H1 (cell line): ENCODE data around the gene RALA. TPM values are rescaled to one million over a fixed set of nuclear protein-coding genes. Genes with fewer than 3 reads are reported as not detected.

Experiments
- CTCF ChIA-PET: fragments of 300-600 bp; sonication (Branson Sonifier 250); formaldehyde crosslinking; loops from one replicate; lab custom pipeline; 2021; ENCODE audit not compliant: partially characterized antibody; lab: Charles Lee
- POLR2A ChIA-PET: fragments of 300-600 bp; sonication (Branson Sonifier 250); formaldehyde crosslinking; loops from one replicate; lab custom pipeline; 2021; ENCODE audit warnings: inconsistent platforms; ENCODE audit not compliant: partially characterized antibody; lab: Charles Lee
- DNase-seq, 2 experiments: peaks; one replicate each; pipeline versions ENCODE4 v3.0.0 to v3.0.0-alpha.2; 2010 to 2022; ENCODE audit warnings: low spot score in 2 of 2, low read depth in 1 of 2, mixed read lengths in 1 of 2
- FAIRE-seq: peaks from 2 replicates; lab custom pipeline; 2011; peaks lifted over from hg19 to GRCh38; lab: Jason Lieb, UNC
- H2AFZ ChIP-seq: 2 replicates; pipeline ENCODE4 v1.8.1; 2012; ENCODE audit warnings: low read length, inconsistent platforms
- H2AK5ac ChIP-seq: 2 replicates; pipeline ENCODE4 v1.6.1; 2013; ENCODE audit warnings: low read depth, low read length
- H2BK120ac ChIP-seq: replicated peaks from 2 replicates; pipeline ENCODE3; 2013; ENCODE audit warnings: low read depth, low read length, inconsistent platforms
- H2BK12ac ChIP-seq: 2 replicates; pipeline ENCODE4 v1.6.1; 2013; ENCODE audit warnings: low read depth, low read length
- H2BK15ac ChIP-seq: 2 replicates; pipeline ENCODE4 v1.6.1; 2013; ENCODE audit warnings: low read length
- H2BK20ac ChIP-seq: 2 replicates; pipeline ENCODE4 v1.6.1; 2013; ENCODE audit warnings: low read length
- H2BK5ac ChIP-seq: 2 replicates; pipeline ENCODE4 v1.6.1; 2013; ENCODE audit warnings: low read depth, low read length
- H3K14ac ChIP-seq: 2 replicates; pipeline ENCODE4 v1.6.1; 2013; ENCODE audit warnings: inconsistent platforms; ENCODE audit not compliant: insufficient read length
- H3K18ac ChIP-seq: 2 replicates; pipeline ENCODE4 v1.6.1; 2013; ENCODE audit warnings: low read length; ENCODE audit errors: extremely low read depth
- H3K23ac ChIP-seq: 2 replicates; pipeline ENCODE4 v1.6.1; 2013; ENCODE audit warnings: inconsistent platforms; ENCODE audit not compliant: insufficient read length
- H3K23me2 ChIP-seq: 2 replicates; pipeline ENCODE4 v1.6.1; 2013; ENCODE audit warnings: low read depth, low read length
- H3K27ac ChIP-seq: 2 replicates; pipeline ENCODE4 v1.6.1; 2011; ENCODE audit warnings: low read depth, low read length, inconsistent platforms
- H3K27me3 ChIP-seq, 4 experiments: replicated peaks in 1 of 4; 1 replicate in 1 of 4; 2 replicates in 3 of 4; pipeline versions ENCODE4 v1.6.1 to v1.8.1; 2011 to 2013; ENCODE audit warnings: low read length in 3 of 4, mild to moderate bottlenecking in 3 of 4, inconsistent platforms in 2 of 4, mixed read lengths in 2 of 4, moderate library complexity in 1 of 4; ENCODE audit not compliant: control insufficient read depth in 3 of 4, insufficient read depth in 3 of 4; ENCODE audit errors: extremely low read depth in 1 of 4
- H3K36me3 ChIP-seq, 4 experiments: 2 replicates each; pipeline versions ENCODE4 v1.6.1 to v1.8.1; 2011 to 2013; ENCODE audit warnings: mild to moderate bottlenecking in 4 of 4, low read length in 3 of 4, moderate library complexity in 2 of 4, control low read depth in 1 of 4, inconsistent platforms in 1 of 4; ENCODE audit not compliant: insufficient read depth in 4 of 4, control insufficient read depth in 2 of 4
- H3K4ac ChIP-seq: replicated peaks from 2 replicates; pipeline ENCODE3; 2013; ENCODE audit warnings: low read length, low read depth, mixed read lengths, inconsistent platforms; ENCODE audit not compliant: insufficient read length
- H3K4me1 ChIP-seq, 4 experiments: replicated peaks in 1 of 4; 1 replicate in 1 of 4; 2 replicates in 3 of 4; pipeline versions ENCODE4 v1.6.1 to v1.8.1; 2011 to 2013; ENCODE audit warnings: low read length in 3 of 4, inconsistent platforms in 2 of 4, mixed read lengths in 1 of 4; ENCODE audit not compliant: insufficient read depth in 4 of 4, control insufficient read depth in 3 of 4
- H3K4me2 ChIP-seq, 2 experiments: 2 replicates each; pipeline versions ENCODE4 v1.6.1 to v1.8.1; 2011 to 2013; ENCODE audit warnings: low read depth in 2 of 2, low read length in 2 of 2, control low read depth in 1 of 2, inconsistent platforms in 1 of 2, mild to moderate bottlenecking in 1 of 2; ENCODE audit not compliant: insufficient read depth in 1 of 2
- H3K4me3 ChIP-seq, 4 experiments: fragments of 200-600, 300-600 bp in 1 of 4; sonication (generic), shearing (Covaris generic), sonication (Bioruptor Twin) in 1 of 4; 2 replicates each; pipeline versions ENCODE4 v1.5.1 to v1.8.1; 2011 to 2016; ENCODE audit warnings: low read length in 4 of 4, low read depth in 3 of 4, control low read depth in 2 of 4, inconsistent platforms in 2 of 4, mild to moderate bottlenecking in 2 of 4, mixed read lengths in 1 of 4, moderate library complexity in 1 of 4; ENCODE audit not compliant: insufficient read depth in 2 of 4; ENCODE audit errors: extremely low read depth in 1 of 4
- H3K56ac ChIP-seq: replicated peaks from 2 replicates; pipeline ENCODE3; 2013; ENCODE audit warnings: low read depth, mild to moderate bottlenecking, mixed read lengths, low read length, inconsistent platforms; ENCODE audit not compliant: insufficient read length
- H3K79me1 ChIP-seq: 2 replicates; pipeline ENCODE4 v1.6.1; 2013; ENCODE audit warnings: low read depth, low read length, control low read depth
- H3K79me2 ChIP-seq, 2 experiments: 2 replicates each; pipeline versions ENCODE4 v1.6.1 to v1.8.1; 2012 to 2013; ENCODE audit warnings: low read length in 2 of 2, mild to moderate bottlenecking in 2 of 2, inconsistent platforms in 1 of 2; ENCODE audit not compliant: insufficient read depth in 2 of 2, control insufficient read depth in 1 of 2
- H3K9ac ChIP-seq, 4 experiments: replicated peaks in 1 of 4; 1 replicate in 1 of 4; 2 replicates in 3 of 4; pipeline versions ENCODE4 v1.6.1 to v1.8.1; 2011 to 2013; ENCODE audit warnings: low read depth in 3 of 4, low read length in 3 of 4, control low read depth in 2 of 4, mild to moderate bottlenecking in 2 of 4, moderate library complexity in 2 of 4, inconsistent platforms in 1 of 4; ENCODE audit errors: extremely low read depth in 1 of 4
- H3K9me3 ChIP-seq, 2 experiments: 2 replicates each; pipeline versions ENCODE4 v1.6.1 to v1.8.1; 2012 to 2013; ENCODE audit warnings: mild to moderate bottlenecking in 2 of 2, moderate library complexity in 2 of 2, control low read depth in 1 of 2, inconsistent platforms in 1 of 2, low read depth in 1 of 2, low read length in 1 of 2, mixed read lengths in 1 of 2; ENCODE audit not compliant: insufficient read depth in 2 of 2
- H4K20me1 ChIP-seq, 2 experiments: replicated peaks in 1 of 2; 2 replicates each; pipeline versions ENCODE3 to v1.8.1; 2011 to 2013; ENCODE audit warnings: inconsistent platforms in 2 of 2, low read length in 2 of 2, mild to moderate bottlenecking in 1 of 2; ENCODE audit not compliant: insufficient read depth in 2 of 2, control insufficient read depth in 1 of 2
- H4K5ac ChIP-seq: 2 replicates; pipeline ENCODE4 v1.6.1; 2013; ENCODE audit warnings: low read length, low read depth, mixed read lengths, inconsistent platforms; ENCODE audit not compliant: insufficient read length
- H4K8ac ChIP-seq: 2 replicates; pipeline ENCODE4 v1.8.0; 2013; ENCODE audit warnings: mild to moderate bottlenecking, moderate library complexity, low read length, inconsistent platforms; ENCODE audit not compliant: insufficient read depth; ENCODE audit errors: extremely low read depth
- H4K91ac ChIP-seq: replicated peaks from 2 replicates; pipeline ENCODE3; 2013; ENCODE audit warnings: low read length, mixed read lengths, inconsistent platforms; ENCODE audit not compliant: insufficient read length
- ASH2L ChIP-seq: fragments of 200-600, 300-600 bp; sonication (generic); IDR thresholded peaks from one replicate; pipeline ENCODE4 v1.7.1; 2017; ENCODE audit warnings: low read length
- BCL11A ChIP-seq, 2 experiments: IDR thresholded peaks; one replicate each; pipeline ENCODE4 v1.6.1; 2011; ENCODE audit warnings: low read depth in 2 of 2, low read length in 2 of 2, mild to moderate bottlenecking in 2 of 2
- CBX5 ChIP-seq: fragments of 300-800, 300-1000 bp; sonication (generic); IDR thresholded peaks from 2 replicates; pipeline ENCODE4 v1.7.1; 2016; ENCODE audit warnings: antibody characterized with exemption, low read length, low read depth
- CHD1 ChIP-seq: IDR thresholded peaks from 2 replicates; pipeline ENCODE4 v1.6.1; 2012; ENCODE audit warnings: low read depth, low read length, improper control_type of control experiment
- CHD2 ChIP-seq: IDR thresholded peaks from 2 replicates; pipeline ENCODE4 v1.6.1; 2012; ENCODE audit warnings: low read length, improper control_type of control experiment
- CTBP2 ChIP-seq: IDR thresholded peaks from 2 replicates; pipeline ENCODE4 v1.7.0; 2011; ENCODE audit warnings: borderline replicate concordance, mild to moderate bottlenecking, moderate library complexity, mixed read lengths, low read length; ENCODE audit not compliant: insufficient read depth, insufficient read length
- EGR1 ChIP-seq: IDR thresholded peaks from 2 replicates; pipeline ENCODE4 v1.6.1; 2011; ENCODE audit warnings: low read depth, low read length, borderline replicate concordance
- FOSL1 ChIP-seq: IDR thresholded peaks from 2 replicates; pipeline ENCODE4 v1.6.1; 2011; ENCODE audit warnings: mild to moderate bottlenecking, low read depth, low read length, moderate library complexity; ENCODE audit not compliant: insufficient read depth
- GTF2F1 ChIP-seq: IDR thresholded peaks from 2 replicates; pipeline ENCODE4 v1.6.1; 2012; ENCODE audit warnings: low read depth, low read length, improper control_type of control experiment, borderline replicate concordance
- POU5F1 ChIP-seq: IDR thresholded peaks from 2 replicates; pipeline ENCODE4 v1.6.1; 2011; ENCODE audit warnings: low read depth, mild to moderate bottlenecking, low read length, moderate library complexity
- RNF2 ChIP-seq: fragments of 200-900, 300-1000 bp; sonication (generic); IDR thresholded peaks from 2 replicates; pipeline ENCODE4 v1.7.1; 2016; ENCODE audit warnings: borderline replicate concordance, low read depth, mild to moderate bottlenecking, antibody characterized with exemption, low read length; ENCODE audit not compliant: poor library complexity, severe bottlenecking; ENCODE audit errors: missing control alignments
- SP4 ChIP-seq: IDR thresholded peaks from 2 replicates; pipeline ENCODE4 v1.6.1; 2012; ENCODE audit warnings: low read length, inconsistent platforms
- SUZ12 ChIP-seq: fragments of 200-600 bp; sonication (generic); IDR thresholded peaks from 2 replicates; pipeline ENCODE4 v1.6.1; 2012; ENCODE audit warnings: mild to moderate bottlenecking, inconsistent platforms, low read length, moderate library complexity, mixed read lengths
- WGBS, 2 experiments: shearing (Covaris generic) in 1 of 2; methylation state at CpG; one replicate each; pipeline versions ENCODE4 v1.1.6 to v1.1.7; 2013 to 2015; ENCODE audit warnings: low lambda C conversion rate in 2 of 2, mixed read lengths in 2 of 2, inconsistent platforms in 1 of 2, low coverage in 1 of 2, missing lambda C conversion rate in 1 of 2; ENCODE audit not compliant: insufficient replicate concordance in 2 of 2, insufficient coverage in 1 of 2, insufficient read length in 1 of 2; ENCODE audit errors: extremely low coverage in 1 of 2, missing lambda C conversion rate in 1 of 2; 5-methylcytosine and 5-hydroxymethylcytosine counted together
- polyA plus RNA-seq, 7 experiments: library from polyadenylated mRNA; depleted of rRNA in 3 of 7; stranded (reverse) in 5 of 7; unstranded in 2 of 7; fragments of >200 nt in 5 of 7; fragments of 200-250 nt in 2 of 7; gene quantifications; 1 replicate in 5 of 7; 2 replicates in 1 of 7; 4 replicates in 1 of 7; pipeline versions ENCODE4 v1.2.1 to v1.2.3, GENCODE V29; 2011 to 2013; ENCODE audit warnings: missing spikeins in 2 of 7, mixed read lengths in 2 of 7
- total RNA-seq: library from RNA; stranded (reverse); fragmentation: NEBNext Ultra II Directional; extraction: Animal tissue kit (Norgen Biotek cat#: 25700); gene quantifications from 2 replicates; pipeline ENCODE4 v1.2.1, GENCODE V29; 2021
- TF ChIP-seq, protein P1 (sequence below): IDR thresholded peaks from 2 replicates; pipeline ENCODE4 v1.6.1; 2012; ENCODE audit warnings: inconsistent platforms

The RALA gene
- total and polyA plus RNA-seq, 2 of the 8 experiments (the other 6 are each of a cell fraction or from before 2014, with no cell fraction given): 24.1 to 72.8 TPM

DNA sequence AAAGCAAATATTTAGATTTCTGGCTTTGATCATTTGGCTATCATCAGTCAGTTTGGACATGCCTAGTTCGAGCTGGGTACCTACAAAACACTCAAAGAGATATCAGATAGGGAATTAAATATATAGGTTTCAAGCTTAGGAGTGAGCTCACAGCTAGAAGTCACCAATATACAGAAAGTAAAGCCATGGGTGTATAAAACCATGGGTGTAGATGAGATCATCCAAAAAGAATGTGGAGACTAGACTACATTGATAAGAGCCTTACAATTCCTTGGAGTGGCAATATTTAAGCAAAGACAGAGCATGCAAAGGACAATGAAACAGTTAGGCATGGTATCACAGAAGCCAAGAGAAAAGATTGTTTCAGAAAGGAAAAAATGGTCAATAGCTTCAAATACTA is 7.2 kb upstream of the RALA start:
- Histone ChIP-seq H4K8ac (no peak overlapping the region), H4K20me1 (no peaks in the 10 kb centered on the region), H3K27ac (no peak overlapping the region), H2BK15ac (no peak overlapping the region), H3K23me2 (no peaks in the 10 kb centered on the region), H3K27me3 (no peaks in the 10 kb centered on the region), H3K14ac (no peak overlapping the region), H2BK120ac (no peak overlapping the region), H3K79me1 (no peaks in the 10 kb centered on the region), H3K56ac (no peak overlapping the region), H3K79me2 (no peaks in the 10 kb centered on the region), H4K5ac (no peak overlapping the region), H3K4me2 (no peak overlapping the region), H2AK5ac (no peak overlapping the region), H2BK20ac (no peak overlapping the region), H3K4ac (no peak overlapping the region), H3K9ac (no peak overlapping the region), H3K18ac (no peak overlapping the region), H3K4me1 (no peaks in the 10 kb centered on the region), H2AFZ (no peak overlapping the region), H4K91ac (no peak overlapping the region), H3K23ac (no peak overlapping the region), H2BK12ac (no peak overlapping the region), H2BK5ac (no peak overlapping the region), H3K36me3 (peaks cover 0 to 4% (median 0%) of the 10 kb centered on the region in 4 experiments; a peak in 1 of 8 replicates), H3K9me3 (no peaks in the 10 kb centered on the region), H3K4me3 (no peak overlapping the region)
- no peak for DNase-seq
- WGBS, 2 experiments: 72% methylated on average over 1 of the region's 1 CpG; no CpG with 5 or more reads in 1 of the 2 experiments
- FAIRE-seq: no peak
- CTCF ChIA-PET: interaction anchor here (1.4 to 7.6 kb wide), 2 partner anchors 36 to 75 kb away, joined by 4 to 37 read pairs; no protein-coding TSS in a partner anchor
- POLR2A ChIA-PET: interaction anchor here (1.4 kb wide), 1 partner anchor 12 kb away, joined by 4 read pairs; no protein-coding TSS in a partner anchor
- no peak for TF ChIP-seq CTBP2
- TF ChIP-seq FOSL1: no peak
- no peak for TF ChIP-seq ASH2L
- no peak for TF ChIP-seq SUZ12
- TF ChIP-seq POU5F1: no peak
- TF ChIP-seq BCL11A (IDR thresholded peaks at IDR 0.05; ENCODE audit: low read depth in 2 of 2, low read length in 2 of 2): no peak
- TF ChIP-seq EGR1: no peak
- no peak for TF ChIP-seq GTF2F1
- no peak for TF ChIP-seq CBX5
- no peak for TF ChIP-seq CHD1
- TF ChIP-seq SP4: no peak
- no peak for TF ChIP-seq RNF2
- TF ChIP-seq, protein P1, sequence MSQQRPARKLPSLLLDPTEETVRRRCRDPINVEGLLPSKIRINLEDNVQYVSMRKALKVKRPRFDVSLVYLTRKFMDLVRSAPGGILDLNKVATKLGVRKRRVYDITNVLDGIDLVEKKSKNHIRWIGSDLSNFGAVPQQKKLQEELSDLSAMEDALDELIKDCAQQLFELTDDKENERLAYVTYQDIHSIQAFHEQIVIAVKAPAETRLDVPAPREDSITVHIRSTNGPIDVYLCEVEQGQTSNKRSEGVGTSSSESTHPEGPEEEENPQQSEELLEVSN: no peak
- no peak for TF ChIP-seq CHD2
